Measurements from ENCODE around the gene RPL41. TPM values are rescaled to one million over a fixed set of nuclear protein-coding genes. Genes with fewer than 3 reads are reported as not detected.

Gene RPL41
- total RNA-seq, 4 donors from 2014 or later: 1,323 to 2,217 (median 1,977) TPM

DNA sequence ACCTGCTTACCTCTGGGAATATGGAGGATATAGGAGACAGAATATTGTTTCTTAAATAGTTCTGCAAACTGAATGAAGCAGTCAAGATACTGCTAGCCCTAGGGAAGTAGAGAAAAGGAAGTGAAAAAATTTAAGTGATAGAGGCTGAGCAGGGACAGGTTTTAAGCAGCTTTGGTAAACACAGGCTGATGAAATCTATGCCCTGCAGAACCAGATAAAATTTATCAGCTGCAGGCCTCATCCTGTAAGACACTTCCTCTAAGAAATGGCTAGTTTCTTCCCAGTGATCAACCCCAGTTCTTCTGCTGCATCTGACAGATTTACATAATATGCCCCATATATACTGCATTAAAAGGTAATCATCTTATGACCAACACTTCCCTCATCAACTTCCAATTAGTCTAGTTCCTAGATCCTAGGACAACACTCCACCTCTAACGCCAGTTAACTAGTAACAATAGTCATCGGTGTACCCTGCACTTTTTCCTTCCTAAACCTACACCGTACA is 10.4 kb downstream of the RPL41 start:
- intact Hi-C loops (cut with DNase I; ENCODE audit: low total_unique reads) (loop anchor here (1.0 kb wide), 4 partner anchors 7 to 98 kb away; partner anchors contain the start of genes MYL6, NABP2 and SMARCC2), in situ Hi-C loops (cut with MboI; ENCODE audit: low sequenced_read_pairs in 4 of 4) (loop anchor here in 3 of 4 donors (5.0 to 10.0 kb wide), 2 partner anchors 58 to 61 kb away; partner anchors contain the start of gene SMARCC2 (in 3 of the 3))
- peak overlapping the region; percentile 92 to 99 (median 98) for H3K27ac ChIP-seq
- peaks cover 57 to 64% of the 10 kb centered on the region in 2 donors for H3K4me1 ChIP-seq
- peaks cover 0 to 20% of the 10 kb centered on the region in 2 donors for H3K36me3 ChIP-seq
- H3K9me3 ChIP-seq: no peaks in the 10 kb centered on the region
- H3K27me3 ChIP-seq: no peaks in the 10 kb centered on the region
- DNase-seq (no peak), ATAC-seq (no peak)
- no peak overlapping the region for H3K4me3 ChIP-seq
- TF ChIP-seq POLR2A (IDR thresholded peaks at IDR 0.05): no peak
- TF ChIP-seq, protein P1, sequence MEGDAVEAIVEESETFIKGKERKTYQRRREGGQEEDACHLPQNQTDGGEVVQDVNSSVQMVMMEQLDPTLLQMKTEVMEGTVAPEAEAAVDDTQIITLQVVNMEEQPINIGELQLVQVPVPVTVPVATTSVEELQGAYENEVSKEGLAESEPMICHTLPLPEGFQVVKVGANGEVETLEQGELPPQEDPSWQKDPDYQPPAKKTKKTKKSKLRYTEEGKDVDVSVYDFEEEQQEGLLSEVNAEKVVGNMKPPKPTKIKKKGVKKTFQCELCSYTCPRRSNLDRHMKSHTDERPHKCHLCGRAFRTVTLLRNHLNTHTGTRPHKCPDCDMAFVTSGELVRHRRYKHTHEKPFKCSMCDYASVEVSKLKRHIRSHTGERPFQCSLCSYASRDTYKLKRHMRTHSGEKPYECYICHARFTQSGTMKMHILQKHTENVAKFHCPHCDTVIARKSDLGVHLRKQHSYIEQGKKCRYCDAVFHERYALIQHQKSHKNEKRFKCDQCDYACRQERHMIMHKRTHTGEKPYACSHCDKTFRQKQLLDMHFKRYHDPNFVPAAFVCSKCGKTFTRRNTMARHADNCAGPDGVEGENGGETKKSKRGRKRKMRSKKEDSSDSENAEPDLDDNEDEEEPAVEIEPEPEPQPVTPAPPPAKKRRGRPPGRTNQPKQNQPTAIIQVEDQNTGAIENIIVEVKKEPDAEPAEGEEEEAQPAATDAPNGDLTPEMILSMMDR (IDR thresholded peaks at IDR 0.05 in 4 of 5, conservative IDR thresholded peaks at IDR 0.05 in 1 of 5): no peak

DNA sequence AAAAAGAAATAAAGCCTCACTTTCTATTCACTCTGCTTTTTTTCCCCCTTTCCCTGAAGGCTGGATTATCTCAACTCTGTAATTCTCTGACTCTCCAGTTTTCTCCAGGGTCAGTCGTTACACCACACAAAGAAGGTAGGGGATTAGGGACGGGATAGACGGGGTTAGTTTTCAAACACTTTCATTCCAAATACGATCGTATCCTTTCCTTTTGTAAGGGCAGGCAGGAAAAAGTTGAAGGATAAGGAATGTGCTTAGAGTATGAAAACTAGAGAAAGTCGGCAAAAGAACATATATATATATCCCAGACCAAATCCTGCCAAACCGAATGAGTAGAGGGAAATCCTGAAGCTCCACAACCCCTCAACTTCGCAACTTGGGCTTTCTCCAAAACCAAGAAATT is 11.1 kb downstream of the RPL41 start:
- peak overlapping the region; percentile 39 to 95 (median 62) for H3K4me3 ChIP-seq
- in situ Hi-C loops (cut with MboI; ENCODE audit: low sequenced_read_pairs in 4 of 4) (loop anchor here in 3 of 4 donors (5.0 to 10.0 kb wide), 2 partner anchors 57 to 60 kb away; partner anchors contain the start of gene SMARCC2 (in 3 of the 3)), intact Hi-C loops (cut with DNase I; ENCODE audit: low total_unique reads) (loop anchor here (1.0 kb wide), 1 partner anchor 8 kb away; no protein-coding TSS in a partner anchor)
- TF ChIP-seq POLR2A (IDR thresholded peaks at IDR 0.05): no peak
- TF ChIP-seq, protein P1 (IDR thresholded peaks at IDR 0.05 in 4 of 5, conservative IDR thresholded peaks at IDR 0.05 in 1 of 5): no peak
- no peaks in the 10 kb centered on the region for H3K9me3 ChIP-seq
- ATAC-seq (no peak), DNase-seq (no peak)
- H3K4me1 ChIP-seq: peaks cover 50 to 57% of the 10 kb centered on the region in 2 donors
- no peaks in the 10 kb centered on the region for H3K27me3 ChIP-seq
- peaks cover 0 to 27% of the 10 kb centered on the region in 2 donors for H3K36me3 ChIP-seq
- H3K27ac ChIP-seq: peak overlapping the region; percentile 92 to 99 (median 98)

DNA sequence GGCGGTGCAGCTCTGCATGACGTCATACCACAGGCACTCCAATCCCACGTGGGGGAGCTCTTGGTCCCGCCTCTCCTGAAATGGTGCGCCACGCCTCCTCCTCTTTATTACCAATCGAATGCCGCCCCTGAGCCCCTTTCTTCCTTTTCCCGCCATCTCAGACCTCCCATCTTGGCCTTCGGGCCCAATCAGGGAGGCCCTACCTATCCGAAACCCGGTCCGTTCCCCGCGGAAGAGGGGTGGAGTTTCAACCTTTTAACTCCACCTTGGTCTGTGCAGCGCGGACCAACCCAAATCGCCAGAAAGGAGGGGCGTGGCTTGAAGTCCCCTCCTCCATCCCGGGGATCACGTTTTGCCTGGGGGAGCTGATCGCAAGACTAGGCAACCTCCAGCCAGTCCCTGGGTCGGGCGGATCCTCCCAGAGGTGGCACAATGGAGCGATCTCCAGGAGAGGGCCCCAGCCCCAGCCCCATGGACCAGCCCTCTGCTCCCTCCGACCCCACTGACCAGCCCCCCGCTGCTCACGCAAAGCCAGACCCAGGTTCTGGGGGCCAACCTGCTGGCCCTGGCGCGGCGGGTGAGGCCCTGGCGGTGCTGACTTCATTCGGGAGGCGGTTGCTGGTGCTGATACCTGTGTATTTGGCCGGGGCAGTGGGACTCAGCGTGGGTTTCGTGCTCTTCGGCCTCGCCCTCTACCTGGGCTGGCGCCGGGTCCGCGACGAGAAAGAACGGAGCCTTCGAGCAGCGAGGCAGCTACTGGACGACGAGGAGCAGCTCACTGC is 11.6 kb downstream of the RPL41 start, which contains the start of gene ESYT1:
ESYT1 (plus strand) TSS at position 380 of the 782 bp plus-strand sequence; CDS start at position 433, 53 bp downstream.
- H3K27ac ChIP-seq: peak within 1 kb of the TSS; percentile 92 to 99 (median 98)
- in situ Hi-C loops (cut with MboI; ENCODE audit: low sequenced_read_pairs in 4 of 4) (loop anchor here in 3 of 4 donors (5.0 to 10.0 kb wide), 2 partner anchors 57 to 59 kb away; partner anchors contain the start of gene SMARCC2 (in 3 of the 3)), intact Hi-C loops (cut with DNase I; ENCODE audit: low total_unique reads) (loop anchor here (1.0 kb wide), 2 partner anchors 9 to 24 kb away; partner anchors contain the start of gene MYL6B)
- peak within 1 kb of the TSS; percentile 71 to 95 (median 88) for H3K4me3 ChIP-seq
- TF ChIP-seq, protein P1 (IDR thresholded peaks at IDR 0.05 in 4 of 5, conservative IDR thresholded peaks at IDR 0.05 in 1 of 5): peak in 1 of 5 experiments; percentile 13
- peak; percentile 98 to 99 for TF ChIP-seq POLR2A (IDR thresholded peaks at IDR 0.05)
- DNase-seq: peak; percentile 99 to 100
- no peaks in the 10 kb centered on the region for H3K27me3 ChIP-seq
- H3K4me1 ChIP-seq: peaks cover 44 to 51% of the 10 kb centered on the region in 2 donors
- peaks cover 0 to 29% of the 10 kb centered on the region in 2 donors for H3K36me3 ChIP-seq
- no peaks in the 10 kb centered on the region for H3K9me3 ChIP-seq
- ATAC-seq: peak; percentile 87

DNA sequence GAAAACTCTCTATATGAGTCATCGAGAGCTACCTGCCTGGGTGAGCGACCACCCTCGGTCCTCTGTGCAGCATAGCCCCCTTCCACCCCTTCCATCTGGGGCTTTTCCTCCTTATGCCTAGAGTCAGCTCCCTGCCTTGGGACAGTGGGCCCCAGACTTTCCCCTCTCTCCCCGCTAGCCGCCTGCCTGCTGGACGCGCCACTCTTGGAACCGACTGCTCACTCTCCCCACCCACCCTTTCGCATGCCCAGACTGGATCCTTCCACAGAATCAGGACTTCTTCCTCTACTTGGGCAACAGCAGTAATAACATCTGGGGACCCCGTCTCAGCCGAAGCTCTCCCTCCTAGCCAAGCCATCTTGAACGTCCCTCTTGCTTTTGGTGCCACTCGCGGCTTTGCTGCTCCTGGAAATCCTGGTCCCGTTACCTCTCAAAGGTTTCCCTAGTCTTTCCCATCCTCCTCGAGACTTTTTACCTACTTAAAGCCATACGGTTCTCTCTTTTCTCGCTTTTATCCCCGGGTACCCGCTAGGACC is 12.3 kb downstream of the RPL41 start:
- H3K4me3 ChIP-seq: peak overlapping the region; percentile 71 to 95 (median 88)
- intact Hi-C loops (cut with DNase I; ENCODE audit: low total_unique reads): loop anchor here (1.0 kb wide), 1 partner anchor 24 kb away; the partner anchor contains the start of gene MYL6B
- in situ Hi-C loops (cut with MboI; ENCODE audit: low sequenced_read_pairs in 4 of 4): loop anchor here in 3 of 4 donors (5.0 to 10.0 kb wide), 2 partner anchors 56 to 59 kb away; partner anchors contain the start of gene SMARCC2 (in 3 of the 3)

More for the DNA sequence above, 12.3 kb downstream of the RPL41 start:
- ATAC-seq (peak; percentile 7 to 8), DNase-seq (peak in 1 of 2 donors; percentile 39)
- no peaks in the 10 kb centered on the region for H3K27me3 ChIP-seq
- no peaks in the 10 kb centered on the region for H3K9me3 ChIP-seq
- H3K36me3 ChIP-seq: peaks cover 0 to 35% of the 10 kb centered on the region in 2 donors
- peaks cover 44 to 46% of the 10 kb centered on the region in 2 donors for H3K4me1 ChIP-seq
- H3K27ac ChIP-seq: peak overlapping the region; percentile 92 to 99 (median 98)
- TF ChIP-seq POLR2A (IDR thresholded peaks at IDR 0.05): no peak
- TF ChIP-seq, protein P1 (IDR thresholded peaks at IDR 0.05 in 4 of 5, conservative IDR thresholded peaks at IDR 0.05 in 1 of 5): no peak

Measured in gastrocnemius medialis (tissue), 4 donors.